ENCODE measurements around the gene AAK1. TPM values are rescaled to one million over a fixed set of nuclear protein-coding genes. Genes with fewer than 3 reads are reported as not detected.

Gene AAK1
- total and polyA plus RNA-seq, 2 of the 13 experiments (the other 11 are each of a cell fraction or from before 2014, with no cell fraction given): 9.8 to 10.3 TPM

DNA sequence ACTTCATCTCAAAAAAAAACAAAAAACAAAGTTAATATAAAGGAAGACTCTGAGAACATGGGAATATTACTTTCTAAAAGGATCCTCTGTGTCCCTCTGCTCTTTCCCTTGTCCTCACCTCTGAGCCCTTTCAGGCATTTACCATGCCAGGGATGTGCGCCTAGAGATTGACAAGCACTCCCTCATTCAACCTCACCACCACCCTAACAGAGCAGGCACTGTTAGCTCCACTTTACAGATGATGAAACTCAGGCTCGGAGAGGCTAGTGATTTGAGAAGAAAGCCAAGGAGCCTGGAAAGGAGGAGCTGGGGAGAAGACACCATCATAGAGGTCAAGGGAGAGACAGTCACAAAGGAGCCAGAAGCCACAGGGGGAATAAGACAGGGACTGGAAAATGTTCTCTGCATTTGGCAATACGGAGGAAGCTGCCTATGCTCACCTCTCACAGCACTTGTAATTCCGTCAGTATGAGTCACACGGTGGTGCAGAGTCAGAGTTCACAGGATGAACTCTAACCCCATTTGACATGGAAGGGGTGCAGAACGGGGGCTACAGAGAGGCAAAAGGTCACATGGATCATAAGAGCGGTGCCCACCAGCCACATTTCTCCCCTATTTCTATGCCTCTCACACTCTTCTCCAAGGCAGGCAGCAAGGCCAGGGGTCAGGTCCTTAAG lies 104.5 kb downstream of the AAK1 start (continued):
- TF ChIP-seq, protein P1, sequence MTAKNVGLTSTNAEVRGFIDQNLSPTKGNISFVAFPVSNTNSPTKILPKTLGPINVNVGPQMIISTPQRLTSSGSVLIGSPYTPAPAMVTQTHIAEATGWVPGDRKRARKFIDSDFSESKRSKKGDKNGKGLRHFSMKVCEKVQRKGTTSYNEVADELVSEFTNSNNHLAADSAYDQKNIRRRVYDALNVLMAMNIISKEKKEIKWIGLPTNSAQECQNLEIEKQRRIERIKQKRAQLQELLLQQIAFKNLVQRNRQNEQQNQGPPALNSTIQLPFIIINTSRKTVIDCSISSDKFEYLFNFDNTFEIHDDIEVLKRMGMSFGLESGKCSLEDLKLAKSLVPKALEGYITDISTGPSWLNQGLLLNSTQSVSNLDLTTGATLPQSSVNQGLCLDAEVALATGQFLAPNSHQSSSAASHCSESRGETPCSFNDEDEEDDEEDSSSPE (CRISPR knock-in tag; IDR thresholded peaks at IDR 0.05): 0 out of 2 replicates have a peak, but pooled peaks have one; percentile 20
- no peak for TF ChIP-seq ZNF891 (CRISPR knock-in tag; IDR thresholded peaks at IDR 0.05)
- TF ChIP-seq MED1 (CRISPR knock-in tag; IDR thresholded peaks at IDR 0.05): peak; percentile 69; the same call in 1 of the 2 replicates
- TF ChIP-seq DMAP1 (CRISPR knock-in tag; IDR thresholded peaks at IDR 0.05): peak; percentile 44; the same call in 1 of the 2 replicates
- TF ChIP-seq NONO (IDR thresholded peaks at IDR 0.05): no peak
- 0 out of 2 replicates have a peak, but pooled peaks have one; percentile 20 for TF ChIP-seq NONO (CRISPR knock-in tag; conservative IDR thresholded peaks at IDR 0.05)
- TF ChIP-seq ZNF775 (CRISPR knock-in tag; IDR thresholded peaks at IDR 0.05; ENCODE audit: borderline replicate concordance): no peak
- 0 out of 2 replicates have a peak, but pooled peaks have one; percentile 54 for TF ChIP-seq ERF (CRISPR knock-in tag; IDR thresholded peaks at IDR 0.05)
- TF ChIP-seq KDM2A (CRISPR knock-in tag; IDR thresholded peaks at IDR 0.05; ENCODE audit: borderline replicate concordance, low read depth): peak; percentile 24; the same call in 1 of the 2 replicates
- TF ChIP-seq, protein P2, sequence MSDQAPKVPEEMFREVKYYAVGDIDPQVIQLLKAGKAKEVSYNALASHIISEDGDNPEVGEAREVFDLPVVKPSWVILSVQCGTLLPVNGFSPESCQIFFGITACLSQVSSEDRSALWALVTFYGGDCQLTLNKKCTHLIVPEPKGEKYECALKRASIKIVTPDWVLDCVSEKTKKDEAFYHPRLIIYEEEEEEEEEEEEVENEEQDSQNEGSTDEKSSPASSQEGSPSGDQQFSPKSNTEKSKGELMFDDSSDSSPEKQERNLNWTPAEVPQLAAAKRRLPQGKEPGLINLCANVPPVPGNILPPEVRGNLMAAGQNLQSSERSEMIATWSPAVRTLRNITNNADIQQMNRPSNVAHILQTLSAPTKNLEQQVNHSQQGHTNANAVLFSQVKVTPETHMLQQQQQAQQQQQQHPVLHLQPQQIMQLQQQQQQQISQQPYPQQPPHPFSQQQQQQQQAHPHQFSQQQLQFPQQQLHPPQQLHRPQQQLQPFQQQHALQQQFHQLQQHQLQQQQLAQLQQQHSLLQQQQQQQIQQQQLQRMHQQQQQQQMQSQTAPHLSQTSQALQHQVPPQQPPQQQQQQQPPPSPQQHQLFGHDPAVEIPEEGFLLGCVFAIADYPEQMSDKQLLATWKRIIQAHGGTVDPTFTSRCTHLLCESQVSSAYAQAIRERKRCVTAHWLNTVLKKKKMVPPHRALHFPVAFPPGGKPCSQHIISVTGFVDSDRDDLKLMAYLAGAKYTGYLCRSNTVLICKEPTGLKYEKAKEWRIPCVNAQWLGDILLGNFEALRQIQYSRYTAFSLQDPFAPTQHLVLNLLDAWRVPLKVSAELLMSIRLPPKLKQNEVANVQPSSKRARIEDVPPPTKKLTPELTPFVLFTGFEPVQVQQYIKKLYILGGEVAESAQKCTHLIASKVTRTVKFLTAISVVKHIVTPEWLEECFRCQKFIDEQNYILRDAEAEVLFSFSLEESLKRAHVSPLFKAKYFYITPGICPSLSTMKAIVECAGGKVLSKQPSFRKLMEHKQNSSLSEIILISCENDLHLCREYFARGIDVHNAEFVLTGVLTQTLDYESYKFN (CRISPR knock-in tag; conservative IDR thresholded peaks at IDR 0.05): peak; percentile 96
- no peak for TF ChIP-seq IKZF4 (CRISPR knock-in tag; IDR thresholded peaks at IDR 0.05; ENCODE audit: borderline replicate concordance, low read depth, not compliant biosample characterization)
- TF ChIP-seq ZNF205 (CRISPR knock-in tag; IDR thresholded peaks at IDR 0.05): 0 out of 2 replicates have a peak, but pooled peaks have one; percentile 65
- TF ChIP-seq ZNF256 (CRISPR knock-in tag; conservative IDR thresholded peaks at IDR 0.05): no peak
- TF ChIP-seq ZFP62 (CRISPR knock-in tag; IDR thresholded peaks at IDR 0.05): no peak
- TF ChIP-seq, protein P3, sequence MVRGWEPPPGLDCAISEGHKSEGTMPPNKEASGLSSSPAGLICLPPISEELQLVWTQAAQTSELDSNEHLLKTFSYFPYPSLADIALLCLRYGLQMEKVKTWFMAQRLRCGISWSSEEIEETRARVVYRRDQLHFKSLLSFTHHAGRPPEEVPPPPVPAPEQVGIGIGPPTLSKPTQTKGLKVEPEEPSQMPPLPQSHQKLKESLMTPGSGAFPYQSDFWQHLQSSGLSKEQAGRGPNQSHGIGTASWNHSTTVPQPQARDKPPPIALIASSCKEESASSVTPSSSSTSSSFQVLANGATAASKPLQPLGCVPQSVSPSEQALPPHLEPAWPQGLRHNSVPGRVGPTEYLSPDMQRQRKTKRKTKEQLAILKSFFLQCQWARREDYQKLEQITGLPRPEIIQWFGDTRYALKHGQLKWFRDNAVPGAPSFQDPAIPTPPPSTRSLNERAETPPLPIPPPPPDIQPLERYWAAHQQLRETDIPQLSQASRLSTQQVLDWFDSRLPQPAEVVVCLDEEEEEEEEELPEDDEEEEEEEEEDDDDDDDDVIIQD (CRISPR knock-in tag; IDR thresholded peaks at IDR 0.05; ENCODE audit: low read depth): peak; percentile 97
- TF ChIP-seq ZNF331 (CRISPR knock-in tag; IDR thresholded peaks at IDR 0.05): 0 out of 2 replicates have a peak, but pooled peaks have one; percentile 24
- peak; percentile 49; the same call in 1 of the 2 replicates for TF ChIP-seq HMG20B (CRISPR knock-in tag; conservative IDR thresholded peaks at IDR 0.05)
- peak; percentile 94 for TF ChIP-seq NR2F6 (IDR thresholded peaks at IDR 0.05)
- peak; percentile 96 for TF ChIP-seq NR2F6 (CRISPR knock-in tag; IDR thresholded peaks at IDR 0.05)
- peak; percentile 16; the same call in 1 of the 3 replicates for TF ChIP-seq MXI1 (IDR thresholded peaks at IDR 0.05; ENCODE audit: borderline replicate concordance, low read depth, low read length)
- TF ChIP-seq XRCC5 (optimal IDR thresholded peaks at IDR 0.05; ENCODE audit: low read length): peak; percentile 82
- TF ChIP-seq CEBPG (CRISPR knock-in tag; IDR thresholded peaks at IDR 0.05): peak; percentile 65
- TF ChIP-seq, protein P4, sequence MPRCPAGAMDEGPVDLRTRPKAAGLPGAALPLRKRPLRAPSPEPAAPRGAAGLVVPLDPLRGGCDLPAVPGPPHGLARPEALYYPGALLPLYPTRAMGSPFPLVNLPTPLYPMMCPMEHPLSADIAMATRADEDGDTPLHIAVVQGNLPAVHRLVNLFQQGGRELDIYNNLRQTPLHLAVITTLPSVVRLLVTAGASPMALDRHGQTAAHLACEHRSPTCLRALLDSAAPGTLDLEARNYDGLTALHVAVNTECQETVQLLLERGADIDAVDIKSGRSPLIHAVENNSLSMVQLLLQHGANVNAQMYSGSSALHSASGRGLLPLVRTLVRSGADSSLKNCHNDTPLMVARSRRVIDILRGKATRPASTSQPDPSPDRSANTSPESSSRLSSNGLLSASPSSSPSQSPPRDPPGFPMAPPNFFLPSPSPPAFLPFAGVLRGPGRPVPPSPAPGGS (CRISPR knock-in tag; IDR thresholded peaks at IDR 0.05): 0 out of 2 replicates have a peak, but pooled peaks have one; percentile 61
